CD14-positive monocyte (primary cell): Measurements from ENCODE around the gene RSPRY1. TPM values are rescaled to one million over a fixed set of nuclear protein-coding genes. Genes with fewer than 3 reads are reported as not detected.

Experiments used
- DNase-seq, 3 donors: peaks; one replicate each; pipeline ENCODE4 v3.0.0-alpha.2; 2011 to 2022
- H2AFZ ChIP-seq: 2 replicates; pipeline ENCODE4 v1.6.0; 2012; ENCODE audit warnings: mild to moderate bottlenecking, low read depth, low read length, inconsistent platforms; ENCODE audit not compliant: insufficient read depth, poor library complexity, severe bottlenecking
- H3K27ac ChIP-seq, 2 donors: 1 replicate in 1 of 2; 2 replicates in 1 of 2; pipeline ENCODE4 v1.5.1; 2012 to 2013; ENCODE audit warnings: low read length in 2 of 2, control low read depth in 1 of 2, inconsistent platforms in 1 of 2, low read depth in 1 of 2, mild to moderate bottlenecking in 1 of 2
- H3K27me3 ChIP-seq, 2 donors: one replicate each; pipeline versions ENCODE4 v1.6.0 to v1.6.1; 2011 to 2013; ENCODE audit warnings: low read length in 2 of 2; ENCODE audit not compliant: control insufficient read depth in 2 of 2, insufficient read depth in 2 of 2
- H3K36me3 ChIP-seq, 2 donors: replicated peaks in 1 of 2; 1 replicate in 1 of 2; 2 replicates in 1 of 2; pipeline versions ENCODE4 v1.5.1 to v1.6.1; 2012 to 2013; ENCODE audit warnings: low read length in 2 of 2, control low read depth in 1 of 2, inconsistent platforms in 1 of 2, mild to moderate bottlenecking in 1 of 2; ENCODE audit not compliant: insufficient read depth in 2 of 2, control insufficient read depth in 1 of 2
- H3K4me1 ChIP-seq, 2 donors: 1 replicate in 1 of 2; 2 replicates in 1 of 2; pipeline versions ENCODE4 v1.5.1 to v1.6.1; 2012 to 2013; ENCODE audit warnings: low read length in 2 of 2, control low read depth in 1 of 2, inconsistent platforms in 1 of 2, mild to moderate bottlenecking in 1 of 2, moderate library complexity in 1 of 2; ENCODE audit not compliant: insufficient read depth in 2 of 2, control insufficient read depth in 1 of 2
- H3K4me2 ChIP-seq: replicated peaks from 2 replicates; pipeline ENCODE3; 2012; ENCODE audit warnings: low read length, moderate library complexity, mild to moderate bottlenecking; ENCODE audit not compliant: poor library complexity, severe bottlenecking; ENCODE audit errors: extremely low read depth
- H3K4me3 ChIP-seq, 3 experiments: fragments of 200-600 bp in 1 of 3; sonication (generic) in 1 of 3; replicated peaks in 1 of 3; 1 replicate in 2 of 3; 2 replicates in 1 of 3; pipeline ENCODE4 v1.5.1; 2011 to 2013; ENCODE audit warnings: low read length in 3 of 3, mild to moderate bottlenecking in 3 of 3, control low read depth in 2 of 3, low read depth in 2 of 3, inconsistent platforms in 1 of 3, moderate library complexity in 1 of 3
- H3K79me2 ChIP-seq: 2 replicates; pipeline ENCODE4 v1.6.0; 2012; ENCODE audit warnings: mild to moderate bottlenecking, control low read depth, inconsistent platforms, low read length, moderate library complexity; ENCODE audit not compliant: insufficient read depth
- H3K9ac ChIP-seq: 2 replicates; pipeline ENCODE4 v1.6.0; 2017; ENCODE audit warnings: low read length, mild to moderate bottlenecking; ENCODE audit not compliant: insufficient read depth, poor library complexity, severe bottlenecking
- H3K9me3 ChIP-seq, 2 donors: replicated peaks in 1 of 2; 1 replicate in 1 of 2; 2 replicates in 1 of 2; pipeline versions ENCODE4 v1.5.1 to v1.6.1; 2012 to 2013; ENCODE audit warnings: low read length in 2 of 2, control low read depth in 1 of 2; ENCODE audit not compliant: control insufficient read depth in 1 of 2, insufficient read depth in 1 of 2
- H4K20me1 ChIP-seq: 2 replicates; pipeline ENCODE4 v1.6.0; 2012; ENCODE audit warnings: mild to moderate bottlenecking, low read length, control low read depth, moderate library complexity; ENCODE audit not compliant: insufficient read depth
- H3K27ac Mint-ChIP-seq, 7 donors: one replicate each; pipeline ENCODE4 v1.8.0; 2020; ENCODE audit warnings: mild to moderate bottlenecking in 7 of 7, mixed read lengths in 7 of 7, moderate library complexity in 6 of 7, inconsistent platforms in 2 of 7
- H3K27me3 Mint-ChIP-seq, 3 donors: one replicate each; pipeline ENCODE4 v1.8.0; 2021 to 2022; ENCODE audit warnings: low read depth in 3 of 3, mild to moderate bottlenecking in 3 of 3, mixed read lengths in 3 of 3, moderate library complexity in 3 of 3, inconsistent platforms in 1 of 3
- H3K36me3 Mint-ChIP-seq, 2 donors: one replicate each; pipeline ENCODE4 v1.8.0; 2020; ENCODE audit warnings: mixed read lengths in 2 of 2, inconsistent platforms in 1 of 2, mild to moderate bottlenecking in 1 of 2
- H3K4me1 Mint-ChIP-seq: one replicate; pipeline ENCODE4 v1.8.0; 2020; ENCODE audit warnings: mild to moderate bottlenecking, mixed read lengths
- H3K4me3 Mint-ChIP-seq, 2 donors: one replicate each; pipeline ENCODE4 v1.8.0; 2020; ENCODE audit warnings: mild to moderate bottlenecking in 2 of 2, mixed read lengths in 2 of 2, moderate library complexity in 1 of 2
- H3K9me3 Mint-ChIP-seq, 7 donors: one replicate each; pipeline ENCODE4 v1.8.0; 2020 to 2022; ENCODE audit warnings: mixed read lengths in 7 of 7, mild to moderate bottlenecking in 6 of 7, moderate library complexity in 6 of 7, inconsistent platforms in 2 of 7
- CTCF ChIP-seq: fragments of 200-600 bp; IDR thresholded peaks from one replicate; pipeline ENCODE4 v1.8.0; 2022; ENCODE audit warnings: antibody characterized with exemption, mild to moderate bottlenecking
- WGBS: methylation state at CpG from one replicate; pipeline ENCODE4 v1.1.5; 2013; ENCODE audit warnings: missing lambda C conversion rate; ENCODE audit not compliant: insufficient coverage; 5-methylcytosine and 5-hydroxymethylcytosine counted together
- intact Hi-C, 2 donors: fragments of 100-400 bp; cut with micrococcal nuclease; formaldehyde crosslinking; loops; one replicate each; pipeline versions ENCODE4 v1.15.0 to v1.15.1; 2023
- polyA plus RNA-seq, 3 donors: library from polyadenylated mRNA; depleted of rRNA in 1 of 3; unstranded in 2 of 3; stranded (reverse) in 1 of 3; fragments of 300-500 nt in 2 of 3; fragments of >200 nt in 1 of 3; fragmentation: Illumina TruSeq in 2 of 3; gene quantifications; 1 replicate in 2 of 3; 2 replicates in 1 of 3; pipeline ENCODE4 v1.2.3, GENCODE V29; 2012 to 2021

The RSPRY1 gene
- polyA plus RNA-seq, 3 donors: 15.7 to 28.3 (median 21.3) TPM

- no peak overlapping the region for H3K4me3 Mint-ChIP-seq
- peaks cover 6% of the 10 kb centered on the region for H3K4me1 Mint-ChIP-seq
- Histone ChIP-seq H3K4me2 (no peak overlapping the region), H3K4me3 (no peak overlapping the region), H3K36me3 (peaks cover 21 to 49% of the 10 kb centered on the region in 2 donors), H2AFZ (no peak overlapping the region), H3K9ac (no peak overlapping the region), H3K27me3 (no peaks in the 10 kb centered on the region), H3K79me2 (no peaks in the 10 kb centered on the region), H4K20me1 (no peaks in the 10 kb centered on the region), H3K9me3 (no peaks in the 10 kb centered on the region), H3K27ac (no peak overlapping the region), H3K4me1 (no peaks in the 10 kb centered on the region)
- intact Hi-C loops: no loop called here
- 98% methylated on average over 11 of the region's 16 CpGs for WGBS
- DNase-seq: no peak
- peaks cover 25 to 26% of the 10 kb centered on the region in 2 donors for H3K36me3 Mint-ChIP-seq
- no peak for TF ChIP-seq CTCF
- peaks cover 0 to 4% (median 3%) of the 10 kb centered on the region in 3 donors for H3K27me3 Mint-ChIP-seq
- H3K27ac Mint-ChIP-seq: no peak overlapping the region
- H3K9me3 Mint-ChIP-seq: peaks cover 0 to 2% (median 0%) of the 10 kb centered on the region in 7 donors
Observed at GRCh38 chr16:57256601-57257395, 70.7 kb downstream of the RSPRY1 start.

- Histone ChIP-seq H2AFZ (no peak overlapping the region), H3K4me1 (no peaks in the 10 kb centered on the region), H3K27ac (no peak overlapping the region), H3K79me2 (no peaks in the 10 kb centered on the region), H3K36me3 (peaks cover 14 to 41% of the 10 kb centered on the region in 2 donors), H3K4me2 (no peak overlapping the region), H4K20me1 (no peaks in the 10 kb centered on the region), H3K27me3 (no peaks in the 10 kb centered on the region), H3K9me3 (no peaks in the 10 kb centered on the region), H3K9ac (no peak overlapping the region), H3K4me3 (no peak overlapping the region)
- 87% methylated on average over 3 of the region's 13 CpGs for WGBS
- no peak overlapping the region for H3K4me3 Mint-ChIP-seq
- intact Hi-C loops: no loop called here
- H3K27ac Mint-ChIP-seq: no peak overlapping the region
- peaks cover 0 to 2% (median 0%) of the 10 kb centered on the region in 7 donors for H3K9me3 Mint-ChIP-seq
- H3K27me3 Mint-ChIP-seq: peaks cover 0 to 4% (median 3%) of the 10 kb centered on the region in 3 donors
- peaks cover 18 to 19% of the 10 kb centered on the region in 2 donors for H3K36me3 Mint-ChIP-seq
- H3K4me1 Mint-ChIP-seq: peaks cover 6% of the 10 kb centered on the region
- DNase-seq: no peak
- no peak for TF ChIP-seq CTCF
Observed at GRCh38 chr16:57257455-57258070, 71.4 kb downstream of the RSPRY1 start.
